Measurements from ENCODE around the gene DEFB131A.
"Not testable (repeated sequence)": the region's sequence is repeated elsewhere in the genome, so short reads cannot be mapped to it uniquely, and the experiment has no call there.

Gene DEFB131A

GRCh38 chr4:9495443-9495842 lies 51.2 kb downstream of the DEFB131A start:
- DNase-seq, result peak; percentile 1

GRCh38 chr4:9497575-9498467 lies 53.6 kb downstream of the DEFB131A start:
- not testable (repeated sequence) for DNase-seq

GRCh38 chr4:9498468-9499040 lies 54.3 kb downstream of the DEFB131A start:
- not testable (repeated sequence) for DNase-seq

GRCh38 chr4:9499974-9500487 lies 55.8 kb downstream of the DEFB131A start:
- DNase-seq, result not testable (repeated sequence)
